Measurements from ENCODE around the gene EIF4B.

- TF ChIP-seq ZNF274 (IDR thresholded peaks at IDR 0.05; ENCODE audit: low read depth, low read length) (no peak), YY1 (IDR thresholded peaks at IDR 0.05; ENCODE audit: insufficient read depth, insufficient read length) (no peak), SUZ12 (IDR thresholded peaks at IDR 0.05; ENCODE audit: extremely low read depth, insufficient read depth, insufficient read length) (no peak)
Observed at GRCh38 chr12:53056901-53057300, 50.6 kb downstream of the EIF4B start.

Measured in NT2/D1 (cell line).